Stimulated activated CD4-positive, alpha-beta T cell treated with anti-CD3 and anti-CD28 coated beads, Interleukin-1b, Interleukin-23, amount 100 ng/mL, for 48 hours (primary cell): ENCODE measurements around the gene ANKRD17.

ENCODE experiments used
- DNase-seq: peaks from one replicate; pipeline ENCODE4 v3.0.0-alpha.2; 2020

Gene ANKRD17

DNA sequence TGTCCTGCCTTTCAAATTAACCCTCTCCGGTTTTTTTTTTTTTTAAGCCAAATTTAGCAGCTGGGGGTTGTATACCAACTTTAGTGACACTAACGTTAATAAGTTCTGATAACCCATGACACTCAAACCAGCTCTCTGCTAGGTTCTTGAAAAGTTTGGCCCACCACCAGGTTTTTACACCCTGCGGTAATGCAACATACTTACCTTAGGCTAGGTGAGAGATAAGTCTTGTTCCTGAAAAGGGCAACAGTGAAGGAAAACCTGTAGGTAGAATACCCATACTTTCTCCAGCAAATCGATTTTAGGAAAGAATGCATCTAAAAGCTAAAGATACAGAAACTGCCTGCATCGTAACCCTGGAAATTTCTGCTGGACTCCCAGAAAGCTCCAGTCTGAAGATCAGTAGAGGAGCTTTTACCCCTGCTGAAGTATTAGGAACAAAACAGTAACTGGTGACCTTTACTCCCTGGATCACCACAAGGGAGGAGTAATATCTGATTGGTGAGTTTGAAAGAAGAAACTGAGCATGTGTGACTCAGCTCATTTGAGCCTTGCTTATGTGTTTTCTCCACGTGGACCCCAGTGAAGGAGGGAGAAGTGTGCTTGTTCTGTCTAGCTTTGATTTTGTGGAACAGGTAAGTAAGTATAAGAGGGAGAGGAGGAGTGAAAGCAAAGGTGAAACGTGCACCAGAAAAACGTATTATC is 154.6 kb downstream of the ANKRD17 start:
- DNase-seq = no peak

DNA sequence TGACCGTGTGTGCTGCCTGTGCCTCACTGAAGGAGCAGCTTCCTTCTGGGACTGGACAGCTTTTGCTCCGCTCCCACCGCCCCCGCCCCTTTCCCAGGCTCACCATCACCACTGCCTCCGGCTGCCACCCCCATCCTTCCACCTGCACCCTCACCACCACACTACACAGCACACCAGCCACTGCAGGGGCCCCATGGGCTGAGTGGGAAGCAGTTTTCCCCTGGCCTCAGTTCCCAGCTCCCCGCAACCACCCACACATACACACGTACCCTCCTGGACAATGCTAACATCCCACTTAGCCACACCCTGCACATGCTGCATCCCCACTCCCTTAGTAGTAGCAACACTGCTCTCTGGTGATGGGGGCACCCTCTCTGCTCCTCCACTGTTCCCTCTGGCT is 159.5 kb downstream of the ANKRD17 start:
- no peak for DNase-seq

DNA sequence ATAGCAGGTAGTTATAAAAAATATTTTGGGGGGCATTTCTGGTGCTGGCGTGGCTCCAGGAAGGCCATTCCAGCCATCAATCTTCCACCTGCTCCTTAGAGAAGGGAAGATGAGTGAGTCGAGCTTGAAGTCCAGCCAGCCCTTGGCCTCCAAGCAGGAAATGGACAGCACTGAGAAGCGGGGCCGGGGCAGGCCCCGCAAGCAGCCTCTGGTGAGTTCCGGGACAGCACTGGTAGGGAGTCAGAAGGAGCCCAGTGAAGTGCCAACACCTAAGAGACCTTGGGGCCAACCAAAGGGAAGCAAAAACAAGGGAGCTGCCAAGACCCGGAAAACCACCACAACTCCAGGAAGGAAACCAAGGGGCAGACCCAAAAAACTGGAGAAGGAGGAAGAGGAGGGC is 159.9 kb downstream of the ANKRD17 start:
- DNase-seq = no peak

DNA sequence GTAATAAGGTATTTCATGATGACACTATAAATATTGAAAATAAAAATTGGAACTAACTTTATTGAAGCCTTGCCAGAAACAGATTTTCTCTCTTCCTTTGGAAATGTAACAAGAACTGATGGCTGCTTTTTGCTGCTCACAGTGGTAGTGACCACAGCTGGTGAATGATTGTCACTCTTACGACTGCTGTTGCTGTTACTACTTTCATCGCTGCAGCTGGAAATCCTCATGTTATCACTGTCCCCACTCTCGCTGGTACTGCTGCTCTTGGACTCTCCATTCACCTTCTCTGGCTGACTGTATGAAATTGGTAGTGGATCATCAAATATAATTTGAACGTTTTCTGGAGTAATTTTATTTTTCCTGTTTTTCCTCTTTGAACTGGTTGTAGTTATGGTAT is 160.6 kb downstream of the ANKRD17 start:
- DNase-seq = no peak

DNA sequence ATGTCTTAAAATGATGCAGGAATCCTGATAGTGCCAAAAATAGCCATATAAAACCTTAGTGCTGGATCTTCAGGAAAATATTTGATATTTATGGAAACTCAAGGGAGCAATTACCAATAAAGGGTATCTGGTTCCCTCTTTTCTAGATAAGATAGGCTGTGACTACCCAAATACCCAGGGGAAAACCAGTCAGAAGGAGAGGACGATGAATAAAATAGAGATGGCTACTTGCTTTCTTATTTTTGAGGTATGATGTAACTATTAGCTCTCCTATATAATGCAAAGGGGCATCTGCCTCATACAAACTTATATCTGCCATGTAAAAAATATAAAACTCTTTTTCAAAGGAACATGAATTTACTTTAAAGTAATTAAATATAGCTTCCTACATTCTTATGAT is 165.7 kb downstream of the ANKRD17 start:
- DNase-seq = no peak

DNA sequence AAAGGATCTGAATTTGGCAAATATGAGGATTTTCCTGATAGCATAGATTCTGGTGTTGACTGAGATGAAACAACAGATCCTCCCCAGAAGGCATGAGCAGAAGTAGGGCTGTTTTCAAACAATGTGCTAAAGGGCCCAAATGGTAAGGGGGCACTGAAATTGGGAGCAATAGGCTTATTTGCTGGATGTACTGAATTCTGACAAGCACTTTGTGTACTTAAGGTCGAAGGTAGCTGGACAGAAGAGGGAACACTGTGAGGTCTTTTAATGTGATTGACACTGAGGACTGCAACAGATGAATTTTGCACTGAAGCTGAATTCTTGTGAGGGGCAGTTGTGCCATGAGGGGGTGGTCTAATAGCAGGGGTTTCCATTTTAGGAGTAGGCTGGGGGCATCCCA is 167.9 kb downstream of the ANKRD17 start:
- no peak for DNase-seq

DNA sequence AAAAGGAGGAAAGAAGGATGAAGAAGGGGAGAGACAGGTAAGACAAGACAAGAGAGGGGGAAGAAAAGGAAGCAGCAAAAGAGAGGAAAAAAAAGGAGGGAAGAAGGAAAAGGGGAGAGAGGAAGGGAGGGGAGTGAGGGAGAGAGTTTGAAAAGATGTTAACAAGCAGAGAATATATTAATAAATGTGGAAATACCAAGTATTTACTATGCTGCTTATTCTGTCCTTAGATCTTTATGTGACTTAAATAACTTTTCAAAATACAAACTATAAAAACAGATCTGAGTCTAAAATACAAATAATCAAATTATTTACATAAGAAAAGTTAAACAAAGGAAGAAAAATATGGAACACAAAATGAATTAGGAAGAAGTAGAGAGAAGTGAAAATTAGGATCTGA is 170.7 kb downstream of the ANKRD17 start:
- DNase-seq = no peak

DNA sequence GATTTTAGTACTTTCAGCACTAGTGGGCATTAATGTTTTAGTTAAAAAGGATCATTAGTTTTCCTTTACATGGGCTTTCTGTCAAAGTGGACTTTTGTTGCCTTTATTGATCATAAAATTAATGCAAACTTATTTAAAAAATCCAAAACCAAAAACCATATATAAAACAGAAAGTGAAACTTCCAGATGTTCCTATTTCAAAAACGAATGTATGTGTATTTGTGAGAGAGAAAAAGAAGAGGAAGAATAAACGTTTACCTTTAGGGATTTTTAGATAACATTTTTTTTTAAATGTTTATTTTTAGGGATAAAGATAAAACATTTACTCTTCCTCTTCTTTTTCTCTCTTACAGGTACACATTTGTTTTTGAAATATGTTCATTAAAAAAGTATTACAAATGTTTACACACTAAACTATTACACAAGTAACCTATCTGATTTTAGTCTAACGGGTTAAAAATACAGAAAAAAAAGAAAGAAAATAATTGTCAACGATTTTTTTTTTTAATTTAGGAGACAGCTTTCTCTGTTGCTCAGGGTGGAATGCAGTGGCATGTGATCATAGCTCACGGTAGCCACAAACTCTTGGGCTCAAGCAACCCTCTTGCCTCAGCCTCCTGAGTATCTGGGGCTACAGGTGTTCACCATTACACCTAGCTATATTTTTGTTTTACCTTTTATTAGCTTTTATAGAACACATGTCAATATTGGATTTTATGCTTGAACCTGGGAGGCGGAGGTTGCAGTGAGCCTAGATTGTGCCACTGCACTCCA is 172.3 kb downstream of the ANKRD17 start:
- DNase-seq = no peak

DNA sequence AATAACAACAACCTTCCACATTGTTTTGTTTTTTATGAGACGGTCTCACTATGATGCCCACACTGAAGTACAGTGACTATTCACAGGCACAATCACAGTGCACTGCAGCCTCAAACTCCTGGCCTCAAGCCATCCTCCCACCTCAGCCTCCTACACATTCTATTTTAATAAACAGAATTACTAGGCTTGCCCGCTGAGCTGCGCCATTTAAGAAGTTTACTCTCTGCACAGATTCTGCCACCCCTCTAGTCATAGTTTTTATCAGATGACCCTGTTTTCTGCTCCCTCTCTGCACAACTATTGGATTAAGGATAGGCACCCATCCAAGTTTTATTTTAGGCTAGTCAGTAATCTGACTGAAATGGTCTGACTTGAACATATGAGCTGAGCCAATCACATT is 177.8 kb downstream of the ANKRD17 start:
- no peak for DNase-seq

DNA sequence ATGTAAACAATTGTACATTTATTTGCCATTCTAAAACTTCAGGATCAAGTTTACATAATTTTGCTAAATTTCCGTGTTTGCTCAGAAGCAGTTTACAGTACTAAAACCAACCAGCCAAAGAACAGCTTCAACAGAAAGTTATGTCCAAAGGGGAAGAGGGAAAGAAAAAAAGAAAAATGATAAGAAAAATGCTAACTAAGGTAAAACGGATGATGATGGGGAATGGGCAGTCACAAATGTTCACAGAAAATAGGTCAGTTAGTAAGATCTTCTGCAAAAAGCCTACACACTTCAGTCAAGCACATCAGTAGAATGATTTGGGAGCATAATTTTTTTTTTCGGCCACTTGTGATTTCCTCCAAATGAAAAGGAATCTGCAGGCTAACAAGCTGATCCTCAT is 182.8 kb downstream of the ANKRD17 start:
- no peak for DNase-seq

DNA sequence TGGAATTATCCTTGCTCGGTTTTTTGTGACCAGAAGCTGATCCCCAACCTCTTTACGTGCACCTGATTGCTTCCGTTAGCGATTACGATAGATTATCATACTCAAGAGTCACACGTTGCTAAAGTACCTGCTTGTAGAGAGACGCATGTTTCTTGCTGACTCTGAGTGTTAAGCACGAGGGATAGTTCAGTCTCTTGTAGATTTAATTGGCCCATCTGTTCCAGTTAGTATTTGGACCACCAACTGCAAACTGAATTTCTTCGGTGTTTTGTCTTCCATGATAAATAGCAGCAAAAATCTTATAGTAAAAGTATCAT is 188.6 kb downstream of the ANKRD17 start:
- DNase-seq = no peak

DNA sequence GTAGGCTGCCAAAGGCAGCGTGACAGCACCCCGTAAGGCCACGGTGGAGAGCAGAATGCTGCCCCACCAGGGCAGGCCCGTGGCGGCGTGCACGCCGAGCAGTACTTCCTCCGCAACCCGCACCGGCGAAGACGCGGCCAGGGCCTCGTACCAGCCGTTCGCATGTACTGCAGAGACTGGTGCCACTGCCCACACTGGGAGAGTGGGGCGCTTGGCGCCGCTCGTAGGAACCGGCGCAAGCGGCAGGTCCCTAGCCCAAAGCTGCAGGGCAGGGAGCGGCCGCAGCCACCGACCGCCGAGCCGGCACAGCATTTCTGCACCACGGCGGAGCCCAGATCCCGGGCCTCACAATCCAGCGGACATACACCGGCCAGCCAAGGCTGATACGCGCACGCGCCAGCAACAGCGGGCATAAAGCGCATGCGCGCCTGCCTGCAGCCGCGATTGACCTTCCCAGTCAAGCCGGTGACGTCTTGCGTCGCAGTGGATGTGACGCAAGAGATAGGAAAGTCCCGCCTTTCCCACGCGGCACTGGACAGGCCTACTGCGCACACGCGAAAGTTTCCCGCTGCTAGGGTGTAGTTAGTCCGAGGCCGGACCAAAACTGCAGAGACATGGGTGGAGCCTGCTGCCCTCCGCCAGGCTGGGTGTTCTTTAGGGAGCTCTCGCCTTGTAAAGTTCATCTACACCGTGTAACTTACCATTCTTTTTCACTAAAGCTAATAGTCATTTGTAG is 189.1 kb downstream of the ANKRD17 start, which contains the start of gene COX18:
TSS of gene COX18 (minus strand) at position 379 of the 736 bp plus-strand sequence. CDS start at position 312, 67 bp downstream.
- peak; percentile 95 for DNase-seq

DNA sequence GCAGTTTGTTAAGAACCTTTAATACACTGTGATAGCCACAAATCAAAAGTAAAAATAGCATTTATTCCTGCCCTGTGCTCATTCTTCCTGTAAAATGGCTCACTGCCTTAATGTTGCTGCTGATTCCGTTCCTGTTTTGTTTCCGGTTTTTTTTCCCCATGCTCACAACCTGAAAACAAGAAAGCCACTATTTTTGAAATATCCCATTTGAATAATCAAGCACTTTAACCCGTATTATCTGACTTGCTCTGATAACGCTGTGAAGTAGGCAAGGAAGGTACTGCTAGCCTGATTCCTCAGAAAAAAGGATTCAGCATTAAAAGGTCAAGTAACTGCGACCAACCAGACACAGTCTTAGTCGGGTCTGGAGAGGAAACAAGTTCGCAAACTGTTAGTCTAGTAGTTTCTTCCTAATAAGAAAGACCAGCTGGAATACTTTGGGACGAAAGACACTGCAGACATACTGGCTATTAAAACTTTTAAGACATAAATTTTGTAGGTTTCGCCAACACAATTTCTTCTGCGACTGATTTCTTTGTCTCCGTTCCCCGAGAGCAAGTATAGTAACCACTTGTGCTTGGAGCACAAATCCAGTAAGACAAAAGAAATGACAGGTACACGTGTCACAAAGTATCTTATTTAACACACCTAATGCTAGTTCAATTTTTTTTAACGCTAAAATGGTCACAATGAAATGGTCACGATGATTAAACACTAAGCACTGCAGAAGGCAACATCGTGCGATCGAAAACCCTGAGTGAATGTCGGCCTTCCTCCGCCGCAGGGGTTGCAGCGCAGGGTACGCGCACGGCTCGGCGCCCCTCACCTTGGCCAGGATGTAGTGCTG is 189.9 kb downstream of the ANKRD17 start:
- no peak for DNase-seq

DNA sequence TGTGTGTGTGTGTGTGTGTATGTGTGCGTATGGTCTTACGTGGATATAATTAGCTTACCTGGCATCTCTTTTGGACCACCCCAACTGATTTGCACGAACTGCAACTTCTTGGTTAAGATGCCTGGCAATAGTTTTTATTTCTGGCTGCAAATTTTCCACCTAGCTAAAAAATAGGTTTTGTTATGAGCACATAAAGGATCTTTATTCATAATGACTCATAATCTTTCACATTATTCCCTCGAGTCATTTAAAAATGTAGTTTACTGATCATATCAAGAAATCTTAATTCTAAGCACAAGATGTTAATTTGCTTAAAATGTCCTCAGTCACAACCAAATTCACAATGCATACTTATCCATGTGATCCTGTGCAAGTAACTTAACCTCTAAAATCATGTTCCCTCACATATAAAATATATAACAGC is 190.6 kb downstream of the ANKRD17 start:
- peak; percentile 34 for DNase-seq

DNA sequence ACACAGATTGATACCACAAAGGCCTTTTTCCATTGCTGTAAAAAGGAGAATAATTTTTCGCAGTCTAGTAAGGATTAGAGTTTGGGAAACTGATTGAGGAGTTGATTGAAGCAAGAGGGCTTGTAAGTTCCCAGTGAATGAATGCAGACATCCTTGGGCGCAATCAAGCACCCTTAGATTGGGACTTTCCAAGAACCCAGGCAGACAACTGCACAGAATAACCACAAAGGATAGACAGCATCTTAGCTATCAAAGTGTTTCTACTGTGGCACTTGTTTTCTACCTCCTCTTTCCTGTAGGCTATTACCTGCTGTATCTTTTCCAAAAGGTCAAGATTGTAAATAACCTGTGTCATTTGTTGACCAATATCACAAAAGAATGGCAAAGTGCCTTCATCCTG is 191.7 kb downstream of the ANKRD17 start:
- DNase-seq = no peak

DNA sequence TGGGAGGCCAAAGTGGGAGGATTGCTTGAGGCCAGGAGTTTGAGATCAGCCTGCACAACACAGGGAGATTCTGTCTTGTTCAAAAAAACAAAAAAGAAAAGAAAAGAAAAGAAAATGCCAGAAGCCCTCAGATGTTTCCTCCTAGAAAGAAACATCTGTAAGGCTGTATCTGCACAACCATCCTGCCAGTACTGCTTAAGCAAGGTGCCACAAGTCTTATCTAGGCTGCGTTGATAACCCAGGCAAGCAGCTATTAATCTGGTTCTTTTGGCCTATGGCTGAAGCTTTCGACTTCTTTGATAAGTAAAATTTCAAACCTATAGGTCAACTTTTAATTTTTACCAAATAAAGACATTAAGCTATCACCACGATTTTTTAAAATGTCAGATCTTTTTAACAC is 192.2 kb downstream of the ANKRD17 start:
- no peak for DNase-seq

DNA sequence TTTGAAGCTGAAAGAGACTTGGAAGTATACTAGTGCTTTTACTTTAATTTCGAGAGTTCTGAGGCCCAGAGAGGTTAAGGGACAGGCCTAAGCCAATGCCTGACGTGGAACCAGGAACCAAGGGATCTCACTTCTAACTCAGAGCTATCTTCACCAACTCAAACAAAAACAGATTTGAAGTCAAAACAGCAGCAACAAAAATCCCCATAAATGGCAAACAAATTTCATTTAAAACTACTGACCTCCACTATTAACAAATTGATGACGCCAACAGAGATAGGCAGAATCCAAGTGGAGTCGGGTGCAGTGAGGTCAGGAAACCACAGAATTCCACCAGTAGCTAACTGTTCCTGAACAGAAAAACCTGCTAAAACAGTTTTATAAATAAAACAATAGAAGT is 194.1 kb downstream of the ANKRD17 start:
- no peak for DNase-seq

DNA sequence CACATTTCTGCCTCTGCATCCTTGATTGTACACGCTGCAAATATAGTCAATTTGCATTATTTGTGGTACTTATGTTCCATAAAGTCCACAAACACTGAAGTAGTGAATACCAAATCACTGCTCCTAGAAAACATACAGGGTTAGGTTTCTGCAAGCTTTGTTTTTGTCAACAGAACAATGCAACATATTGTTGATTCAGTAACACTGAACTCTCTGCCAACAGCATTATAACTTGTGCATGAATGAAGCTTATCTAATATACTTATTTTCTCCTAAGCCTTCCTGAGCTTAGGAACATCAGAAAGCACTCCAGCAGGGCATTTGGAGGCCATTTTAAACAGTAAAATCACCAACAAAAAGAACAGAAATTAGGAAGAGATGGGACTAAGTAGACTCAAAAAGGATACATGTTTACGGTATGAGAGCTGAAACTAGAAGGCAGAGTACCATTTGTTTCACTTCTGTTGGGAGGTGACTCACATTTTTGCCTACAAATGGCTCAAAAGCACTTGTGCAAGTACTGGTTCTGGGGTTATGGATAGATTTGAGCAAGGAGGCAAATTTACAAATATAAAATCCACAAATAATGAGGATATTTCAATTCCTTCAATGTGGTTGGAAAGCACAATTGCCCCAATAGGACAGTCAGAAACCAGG is 203.2 kb downstream of the ANKRD17 start:
- DNase-seq = no peak

DNA sequence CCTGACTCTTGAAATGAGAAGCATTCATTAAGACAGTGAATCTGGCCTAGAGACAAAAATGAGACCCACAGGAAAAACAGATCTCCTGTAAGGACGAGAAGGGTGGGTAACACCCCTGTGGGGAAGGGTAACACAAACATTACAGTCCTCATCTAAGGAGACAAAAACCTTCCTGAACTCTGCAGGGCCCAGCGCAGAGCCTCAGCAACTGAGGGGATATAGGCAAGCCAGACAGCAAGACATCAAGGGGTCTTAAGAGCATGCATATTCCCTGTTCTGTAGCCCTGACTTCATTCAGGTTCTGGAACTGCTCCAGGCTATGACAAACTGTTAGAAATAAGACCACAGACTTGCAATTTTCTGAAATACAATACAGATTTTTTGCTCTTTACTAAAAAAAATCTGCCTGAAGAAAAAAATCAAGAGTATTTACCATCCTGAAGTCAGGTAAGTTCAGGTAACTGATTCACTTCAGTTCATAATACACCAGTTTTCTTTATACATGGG is 204.6 kb downstream of the ANKRD17 start:
- DNase-seq = no peak

DNA sequence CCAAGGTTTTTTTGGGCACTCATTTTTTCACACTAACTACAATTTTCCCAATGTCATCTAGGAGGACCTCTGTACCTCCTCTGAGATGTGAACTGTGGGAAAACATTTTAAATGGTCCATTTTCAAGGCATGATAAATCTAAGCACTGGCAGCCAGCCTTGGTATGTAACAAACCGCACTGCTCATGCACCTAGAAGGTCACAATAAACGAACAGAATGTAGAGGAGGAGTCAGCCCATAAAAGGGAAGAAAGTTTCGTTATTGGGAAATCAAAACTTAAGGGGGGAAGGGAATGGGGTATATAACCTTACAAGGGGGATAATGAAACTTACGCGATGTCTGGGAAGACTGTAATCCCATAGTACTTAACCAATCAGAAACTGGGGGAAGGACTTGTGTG is 205.5 kb downstream of the ANKRD17 start:
- no peak for DNase-seq

DNA sequence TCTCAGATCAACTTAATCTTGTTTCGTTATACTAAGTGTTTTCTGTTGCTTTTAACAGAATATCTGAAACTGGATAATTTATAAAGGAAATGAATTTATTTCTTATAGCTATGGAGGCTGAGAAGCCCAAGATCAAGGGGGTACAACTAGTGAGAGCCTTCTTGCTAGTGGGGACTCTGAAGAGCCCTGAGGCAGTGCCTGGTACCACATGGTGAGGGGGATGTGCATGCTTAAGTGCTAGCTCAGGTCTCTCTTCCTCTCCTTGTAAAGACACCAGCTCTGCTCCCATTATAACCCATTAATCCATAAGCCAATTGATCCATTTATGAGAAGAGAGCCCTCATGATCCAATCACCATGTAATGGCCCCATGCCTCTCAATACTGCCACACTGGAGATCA is 207.0 kb downstream of the ANKRD17 start:
- no peak for DNase-seq

DNA sequence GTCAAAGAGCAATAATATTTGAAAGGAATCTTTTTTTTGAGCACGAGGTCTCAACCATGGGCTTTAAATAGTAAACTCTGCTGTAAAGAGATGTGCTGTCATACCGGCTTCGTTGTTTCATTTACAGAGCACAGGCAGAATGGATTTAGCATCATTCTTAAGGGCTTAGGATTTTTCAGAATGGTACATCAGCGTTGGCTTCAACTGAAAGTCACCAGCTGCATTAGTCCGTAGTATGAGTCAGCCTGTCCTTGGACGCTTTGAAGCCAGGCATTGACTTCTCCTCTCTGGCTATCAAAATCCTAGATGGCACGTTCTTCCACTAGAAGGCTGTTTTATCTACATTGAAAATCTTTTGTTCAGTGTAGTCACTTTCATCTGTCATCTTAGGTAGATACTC is 212.7 kb downstream of the ANKRD17 start:
- DNase-seq = no peak
